GM19468 (cell line): ENCODE results near the gene RNU7-1.

ENCODE experiments used
- ATAC-seq: cut with Tn5 transposase; IDR thresholded peaks from one replicate; pipeline ENCODE4 v1.9.1; 2021; ENCODE audit warnings: mild to moderate bottlenecking, moderate library complexity, moderate number of reproducible peaks; ENCODE audit not compliant: unreplicated experiment; ENCODE audit errors: extremely low read depth

Gene RNU7-1

GRCh38 chr12:6917491-6918231 lies 26.0 kb upstream of the RNU7-1 start:
- no peak for ATAC-seq

GRCh38 chr12:6919588-6919987 lies 24.0 kb upstream of the RNU7-1 start:
- no peak for ATAC-seq

GRCh38 chr12:6921539-6921938 lies 22.1 kb upstream of the RNU7-1 start:
- no peak for ATAC-seq

- no peak for ATAC-seq
Observed at GRCh38 chr12:6921996-6922946, 21.3 kb upstream of the RNU7-1 start.

DNA sequence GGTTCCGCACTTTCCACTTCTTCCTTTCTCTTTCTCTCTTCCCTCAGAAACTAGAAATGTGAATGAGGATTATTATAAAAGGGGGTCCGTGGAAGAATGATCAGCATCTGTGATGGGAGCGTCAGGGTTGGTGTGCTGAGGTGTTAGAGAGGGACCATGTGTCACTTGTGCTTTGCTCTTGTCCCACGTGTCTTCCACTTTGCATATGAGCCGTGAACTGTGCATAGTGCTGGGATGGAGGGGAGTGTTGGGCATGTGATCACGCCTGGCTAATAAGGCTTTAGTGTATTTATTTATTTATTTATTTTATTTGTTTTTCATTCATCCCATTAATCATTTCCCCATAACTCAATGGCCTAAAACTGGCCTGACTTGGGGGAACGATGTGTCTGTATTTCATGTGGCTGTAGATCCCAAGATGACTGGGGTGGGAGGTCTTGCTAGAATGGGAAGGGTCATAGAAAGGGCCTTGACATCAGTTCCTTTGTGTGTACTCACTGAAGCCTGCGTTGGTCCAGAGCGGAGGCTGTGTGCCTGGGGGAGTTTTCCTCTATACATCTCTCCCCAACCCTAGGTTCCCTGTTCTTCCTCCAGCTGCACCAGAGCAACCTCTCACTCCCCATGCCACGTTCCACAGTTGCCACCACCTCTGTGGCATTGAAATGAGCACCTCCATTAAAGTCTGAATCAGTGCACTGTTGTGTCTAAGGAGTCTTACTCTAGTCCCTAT lies 20.4 kb upstream of the RNU7-1 start:
- ATAC-seq = no peak

DNA sequence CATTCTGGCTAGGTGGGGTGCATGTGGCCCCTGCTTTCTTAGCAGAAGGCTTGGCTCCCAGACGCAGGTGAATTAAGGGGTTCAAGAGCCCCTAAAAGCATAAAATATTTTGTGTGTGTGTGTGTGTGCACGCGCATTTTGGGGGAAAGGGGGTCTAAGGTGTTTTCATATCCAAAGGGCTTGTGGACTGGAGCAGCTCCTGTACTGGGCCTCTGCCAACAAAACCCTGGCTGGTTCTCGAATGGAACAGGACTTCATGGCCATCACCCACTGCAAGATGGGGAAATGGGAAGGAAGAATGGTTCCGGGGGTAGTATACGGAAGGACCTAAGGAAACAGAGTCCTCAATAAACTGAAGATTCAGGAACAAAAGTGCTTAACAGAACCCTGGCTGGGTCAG lies 19.8 kb upstream of the RNU7-1 start:
- ATAC-seq = no peak

GRCh38 chr12:6925239-6925539 lies 18.4 kb upstream of the RNU7-1 start:
- no peak for ATAC-seq

GRCh38 chr12:6925540-6926279 lies 17.9 kb upstream of the RNU7-1 start:
- no peak for ATAC-seq

GRCh38 chr12:6927379-6928021 lies 16.1 kb upstream of the RNU7-1 start, which contains the start of gene ATN1:
ATN1 (plus strand) TSS chr12:6927959; CDS start chr12:6934002, 6,043 bp downstream.
- ATAC-seq = no peak

DNA sequence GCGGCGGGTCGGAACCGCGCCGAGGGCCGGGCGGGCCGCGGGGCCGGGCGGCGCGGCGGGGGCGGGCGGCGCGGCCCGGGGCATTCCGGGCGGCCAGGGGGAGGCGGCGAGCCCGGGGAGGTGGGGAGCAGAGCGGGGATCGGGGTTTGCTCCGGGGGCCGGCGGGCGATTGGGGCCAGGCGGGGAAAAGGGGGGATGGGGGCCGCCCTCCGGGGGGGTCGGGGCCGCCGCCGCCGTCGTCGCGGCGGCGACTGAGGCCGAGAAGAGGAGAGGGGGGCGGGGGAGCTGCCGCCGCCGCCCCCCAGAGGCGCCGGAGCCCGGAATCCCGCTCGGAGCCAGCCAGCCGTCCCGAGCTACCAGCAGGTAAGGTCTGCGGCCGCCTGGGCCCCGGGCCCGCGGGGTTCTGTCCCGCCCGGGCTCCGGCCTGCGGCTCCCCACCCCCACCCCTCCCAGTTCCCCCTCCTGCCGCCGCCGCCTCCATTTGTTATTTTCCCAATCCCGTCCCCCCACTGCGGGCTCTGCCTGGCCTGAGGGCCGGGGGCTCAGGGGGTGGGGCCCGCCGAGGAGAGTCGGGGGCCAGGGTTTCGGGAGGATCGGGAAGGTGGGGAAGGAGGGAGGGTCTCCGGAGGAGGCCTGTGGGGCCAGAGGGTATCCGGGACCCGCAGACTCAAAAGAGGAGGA lies 15.5 kb upstream of the RNU7-1 start:
- ATAC-seq = no peak

DNA sequence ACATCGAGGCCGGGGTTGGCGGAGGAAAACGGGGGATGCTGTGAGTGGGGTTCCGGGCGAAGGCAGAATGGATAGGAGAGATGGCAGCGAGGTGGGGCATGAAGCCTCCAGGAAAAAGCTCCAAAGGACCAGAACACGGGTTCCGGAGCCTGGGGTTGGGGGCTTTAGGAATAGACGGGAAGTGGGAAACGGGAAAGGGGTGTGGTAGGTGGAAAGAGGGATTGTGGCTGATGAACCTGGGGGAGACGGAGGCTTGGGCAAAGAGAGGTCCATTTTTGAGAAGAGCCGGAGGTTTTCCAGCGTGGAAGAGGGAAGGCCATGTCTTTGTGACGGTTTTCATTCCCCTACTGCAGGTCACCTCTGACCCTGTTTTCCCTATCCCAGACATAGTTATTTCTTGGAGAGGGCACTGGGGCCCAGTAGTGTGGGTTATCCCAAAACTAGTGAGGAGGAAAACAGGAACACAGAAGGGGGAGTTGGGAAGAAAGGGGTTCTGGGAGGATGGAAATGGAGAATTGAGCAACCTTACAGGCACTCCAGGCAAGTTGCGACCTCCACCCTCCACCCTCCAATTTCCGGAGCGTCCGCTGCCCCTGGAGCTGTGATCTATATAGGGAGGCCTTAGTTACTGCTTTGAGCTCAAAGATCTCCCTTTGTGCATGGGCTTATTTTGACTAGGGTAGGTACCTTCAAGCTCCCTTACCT lies 14.8 kb upstream of the RNU7-1 start:
- ATAC-seq = no peak

DNA sequence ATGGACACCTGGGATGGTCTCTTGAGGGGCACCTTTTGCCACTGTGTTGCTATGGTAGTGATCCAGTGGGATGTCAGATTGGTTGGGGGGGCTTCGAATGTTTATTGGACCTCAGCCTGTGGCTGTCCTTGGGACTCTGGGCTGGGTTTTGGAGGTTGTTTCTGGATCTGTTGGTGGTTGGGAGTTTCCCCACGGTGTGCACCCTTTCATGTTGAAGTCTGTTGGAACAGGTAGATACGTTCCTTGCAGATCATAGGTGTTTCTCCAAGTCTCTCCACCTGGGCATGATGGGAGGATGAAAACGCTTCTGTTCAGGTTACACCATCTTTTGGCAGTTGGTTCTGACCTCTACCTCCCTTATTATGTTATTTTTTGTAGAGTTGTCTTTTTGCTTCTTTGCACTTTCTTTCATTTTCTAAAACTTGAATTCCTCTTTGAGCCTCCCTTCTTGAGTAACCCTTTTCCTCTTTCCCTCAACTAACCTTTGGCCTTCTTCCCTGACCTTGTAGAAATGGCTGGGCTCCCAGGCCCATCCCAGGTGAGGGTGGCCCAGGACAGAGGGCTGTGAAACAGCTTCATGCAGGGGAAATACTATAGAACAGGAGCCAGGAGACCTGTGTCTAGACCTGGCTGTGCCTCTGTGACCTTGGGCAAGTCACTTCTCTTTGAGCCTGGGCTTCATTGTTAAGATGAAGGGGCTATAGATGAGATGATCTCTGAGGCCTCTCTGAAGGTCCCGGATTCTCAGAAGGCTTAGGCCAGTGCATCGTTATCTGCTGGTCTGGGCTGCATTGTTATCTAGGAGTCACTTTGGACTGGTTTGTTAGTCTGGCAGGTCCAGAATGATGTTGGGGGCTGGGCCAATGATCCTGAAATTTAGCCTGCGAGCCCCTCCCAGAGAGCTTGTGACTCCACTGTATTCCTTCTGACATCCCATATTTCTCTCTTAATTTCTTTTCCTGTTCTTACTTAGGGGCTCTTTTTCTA lies 13.9 kb upstream of the RNU7-1 start:
- no peak for ATAC-seq

DNA sequence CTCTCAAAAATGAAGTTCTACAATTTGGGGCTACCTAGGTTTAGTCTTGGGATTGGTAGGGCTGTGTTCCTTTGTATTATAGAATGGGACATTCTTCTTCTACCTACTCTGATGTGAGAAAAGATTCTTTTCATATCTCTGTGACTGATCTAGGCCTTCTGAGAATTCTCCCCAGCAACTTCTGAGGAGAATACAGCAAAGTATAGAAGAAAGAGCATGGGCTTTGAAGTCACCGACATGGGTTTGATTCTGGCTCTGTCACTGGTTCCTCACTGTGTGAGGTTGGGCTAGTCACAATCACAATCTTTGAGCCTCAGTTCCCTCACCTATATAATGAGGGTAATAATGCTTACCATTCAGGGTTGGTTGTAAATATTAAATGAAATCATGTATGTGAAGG lies 10.8 kb upstream of the RNU7-1 start:
- ATAC-seq = no peak

- no peak for ATAC-seq
Observed at GRCh38 chr12:6934110-6934509, 9.5 kb upstream of the RNU7-1 start.

DNA sequence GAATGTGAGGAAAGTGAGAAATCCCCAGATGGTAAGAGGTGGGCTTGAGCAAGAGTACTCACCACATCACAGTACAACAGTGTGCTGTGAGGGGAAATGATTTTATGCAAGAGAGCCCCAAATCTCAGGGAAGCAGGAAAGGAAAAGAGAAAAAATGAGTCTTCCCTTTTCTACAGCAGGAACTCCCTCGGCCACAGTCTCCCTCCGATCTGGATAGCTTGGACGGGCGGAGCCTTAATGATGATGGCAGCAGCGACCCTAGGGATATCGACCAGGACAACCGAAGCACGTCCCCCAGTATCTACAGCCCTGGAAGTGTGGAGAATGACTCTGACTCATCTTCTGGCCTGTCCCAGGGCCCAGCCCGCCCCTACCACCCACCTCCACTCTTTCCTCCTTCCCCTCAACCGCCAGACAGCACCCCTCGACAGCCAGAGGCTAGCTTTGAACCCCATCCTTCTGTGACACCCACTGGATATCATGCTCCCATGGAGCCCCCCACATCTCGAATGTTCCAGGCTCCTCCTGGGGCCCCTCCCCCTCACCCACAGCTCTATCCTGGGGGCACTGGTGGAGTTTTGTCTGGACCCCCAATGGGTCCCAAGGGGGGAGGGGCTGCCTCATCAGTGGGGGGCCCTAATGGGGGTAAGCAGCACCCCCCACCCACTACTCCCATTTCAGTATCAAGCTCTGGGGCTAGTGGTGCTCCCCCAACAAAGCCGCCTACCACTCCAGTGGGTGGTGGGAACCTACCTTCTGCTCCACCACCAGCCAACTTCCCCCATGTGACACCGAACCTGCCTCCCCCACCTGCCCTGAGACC lies 8.0 kb upstream of the RNU7-1 start:
- no peak for ATAC-seq

GRCh38 chr12:6936194-6936635 lies 7.4 kb upstream of the RNU7-1 start:
- no peak for ATAC-seq
